SU-DHL-6 (cell line): ENCODE data around the gene PDZD2.

Source experiments
- H2AFZ ChIP-seq: fragments of 200-600 bp; sonication (generic); 2 replicates; pipeline ENCODE4 v1.6.1; 2014; ENCODE audit warnings: low read depth, mild to moderate bottlenecking, moderate library complexity, mixed read lengths, antibody characterized with exemption, low read length; ENCODE audit not compliant: severe bottlenecking
- H3F3A ChIP-seq: fragments of 200-600 bp; shearing (Covaris generic); 2 replicates; pipeline ENCODE4 v1.6.0; 2016; ENCODE audit warnings: antibody characterized with exemption, mild to moderate bottlenecking; ENCODE audit not compliant: insufficient read depth
- H3K27ac ChIP-seq: fragments of 200-600 bp; sonication (generic); 2 replicates; pipeline ENCODE4 v1.5.1; 2016; ENCODE audit warnings: low read depth, mild to moderate bottlenecking, low read length, moderate library complexity, mixed read lengths
- H3K27me3 ChIP-seq: fragments of 200-600 bp; sonication (generic), shearing (Covaris generic); 2 replicates; pipeline ENCODE4 v1.6.0; 2014; ENCODE audit warnings: mild to moderate bottlenecking, low read length
- H3K36me3 ChIP-seq: fragments of 200-600 bp; sonication (generic); 2 replicates; pipeline ENCODE4 v1.6.1; 2014; ENCODE audit warnings: mild to moderate bottlenecking, low read length, mixed read lengths
- H3K4me2 ChIP-seq: fragments of 300-600, 200-600 bp; shearing (Covaris generic), sonication (generic); 2 replicates; pipeline ENCODE4 v1.6.0; 2014; ENCODE audit warnings: low read length, low read depth, mild to moderate bottlenecking; ENCODE audit not compliant: poor library complexity, severe bottlenecking
- H3K4me3 ChIP-seq: fragments of 200-600 bp; sonication (generic); 2 replicates; pipeline ENCODE4 v1.5.1; 2014; ENCODE audit warnings: antibody characterized with exemption, low read length, mild to moderate bottlenecking, mixed read lengths; ENCODE audit not compliant: insufficient read depth, poor library complexity, severe bottlenecking
- H3K79me2 ChIP-seq: fragments of 200-600 bp; sonication (generic); 2 replicates; pipeline ENCODE4 v1.6.1; 2014; ENCODE audit warnings: mild to moderate bottlenecking, low read length, moderate library complexity; ENCODE audit not compliant: insufficient read depth
- H3K9ac ChIP-seq: fragments of 200-600 bp; sonication (generic); 2 replicates; pipeline ENCODE4 v1.7.0; 2014; ENCODE audit warnings: mild to moderate bottlenecking, low read length
- H3K9me2 ChIP-seq: fragments of 200-600 bp; sonication (generic); replicated peaks from 2 replicates; pipeline ENCODE4 v1.6.1; 2014; ENCODE audit warnings: low read length; ENCODE audit not compliant: insufficient read depth
- H3K9me3 ChIP-seq: fragments of 200-600 bp; sonication (generic); 2 replicates; pipeline ENCODE4 v1.6.1; 2014; ENCODE audit warnings: low read length, mixed read lengths; ENCODE audit not compliant: insufficient read depth
- H4K20me1 ChIP-seq: fragments of 200-600 bp; sonication (generic); 2 replicates; pipeline ENCODE4 v1.6.1; 2014; ENCODE audit warnings: low read depth, mild to moderate bottlenecking, antibody characterized with exemption, low read length, moderate library complexity, mixed read lengths
- CTCF ChIP-seq: fragments of 200-600 bp; sonication (generic); IDR thresholded peaks from one replicate; pipeline ENCODE4 v1.5.1; 2017; ENCODE audit warnings: antibody characterized with exemption, mild to moderate bottlenecking, low read length, moderate library complexity; ENCODE audit not compliant: insufficient read depth, poor library complexity, severe bottlenecking
- EZH2phosphoT487 ChIP-seq: fragments of 200-600 bp; sonication (generic), shearing (Covaris generic); conservative IDR thresholded peaks from 2 replicates; pipeline ENCODE4 v1.6.1; 2018; ENCODE audit warnings: mild to moderate bottlenecking, antibody characterized with exemption, low read length, moderate library complexity, mixed read lengths

The PDZD2 gene

GRCh38 chr5:31854181-31855133 lies 215.5 kb downstream of the PDZD2 start:
- Histone ChIP-seq H3K9me3 (peaks cover 6% of the 10 kb centered on the region; the same call in 1 of the 2 replicates), H4K20me1 (no peaks in the 10 kb centered on the region), H3K4me2 (no peak overlapping the region), H3K9ac (no peak overlapping the region), H3K4me3 (no peak overlapping the region), H2AFZ (no peak overlapping the region), H3F3A (no peaks in the 10 kb centered on the region), H3K27me3 (no peaks in the 10 kb centered on the region), H3K36me3 (no peaks in the 10 kb centered on the region), H3K79me2 (no peaks in the 10 kb centered on the region), H3K9me2 (no peaks in the 10 kb centered on the region), H3K27ac (no peak overlapping the region)
- TF ChIP-seq EZH2phosphoT487, result no peak
- no peak for TF ChIP-seq CTCF

GRCh38 chr5:31855134-31856040 lies 216.5 kb downstream of the PDZD2 start:
- Histone ChIP-seq H4K20me1 (no peaks in the 10 kb centered on the region), H3K4me2 (no peak overlapping the region), H3K27me3 (no peaks in the 10 kb centered on the region), H3K9me2 (no peaks in the 10 kb centered on the region), H3K9ac (no peak overlapping the region), H3K79me2 (no peaks in the 10 kb centered on the region), H3K36me3 (no peaks in the 10 kb centered on the region), H3K27ac (no peak overlapping the region), H2AFZ (no peak overlapping the region), H3F3A (no peaks in the 10 kb centered on the region), H3K9me3 (peaks cover 11% of the 10 kb centered on the region; the same call in 1 of the 2 replicates), H3K4me3 (no peak overlapping the region)
- TF ChIP-seq CTCF, result no peak
- no peak for TF ChIP-seq EZH2phosphoT487

- Histone ChIP-seq H4K20me1 (no peaks in the 10 kb centered on the region), H3K4me3 (no peak overlapping the region), H3K9ac (no peak overlapping the region), H3K79me2 (no peaks in the 10 kb centered on the region), H3K36me3 (no peaks in the 10 kb centered on the region), H3F3A (no peaks in the 10 kb centered on the region), H3K27me3 (no peaks in the 10 kb centered on the region), H2AFZ (no peak overlapping the region), H3K9me2 (no peaks in the 10 kb centered on the region), H3K27ac (no peak overlapping the region), H3K4me2 (no peak overlapping the region), H3K9me3 (peaks cover 11% of the 10 kb centered on the region; the same call in 1 of the 2 replicates)
- TF ChIP-seq EZH2phosphoT487 (no peak), CTCF (no peak)
Observed at GRCh38 chr5:31859096-31859495, 220.2 kb downstream of the PDZD2 start.
